HG03575 (cell line): ENCODE measurements around the gene PIGW.

Experiments used
- ATAC-seq: cut with Tn5 transposase; IDR thresholded peaks from one replicate; pipeline ENCODE4 v1.9.1; 2021; ENCODE audit not compliant: unreplicated experiment, insufficient number of reproducible peaks, low FRiP score; ENCODE audit errors: extremely low read depth

PIGW gene, protein sequence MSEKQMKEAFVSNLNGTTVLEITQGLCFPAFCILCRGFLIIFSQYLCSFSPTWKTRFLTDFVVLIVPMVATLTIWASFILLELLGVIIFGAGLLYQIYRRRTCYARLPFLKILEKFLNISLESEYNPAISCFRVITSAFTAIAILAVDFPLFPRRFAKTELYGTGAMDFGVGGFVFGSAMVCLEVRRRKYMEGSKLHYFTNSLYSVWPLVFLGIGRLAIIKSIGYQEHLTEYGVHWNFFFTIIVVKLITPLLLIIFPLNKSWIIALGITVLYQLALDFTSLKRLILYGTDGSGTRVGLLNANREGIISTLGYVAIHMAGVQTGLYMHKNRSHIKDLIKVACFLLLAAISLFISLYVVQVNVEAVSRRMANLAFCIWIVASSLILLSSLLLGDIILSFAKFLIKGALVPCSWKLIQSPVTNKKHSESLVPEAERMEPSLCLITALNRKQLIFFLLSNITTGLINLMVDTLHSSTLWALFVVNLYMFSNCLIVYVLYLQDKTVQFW

DNA sequence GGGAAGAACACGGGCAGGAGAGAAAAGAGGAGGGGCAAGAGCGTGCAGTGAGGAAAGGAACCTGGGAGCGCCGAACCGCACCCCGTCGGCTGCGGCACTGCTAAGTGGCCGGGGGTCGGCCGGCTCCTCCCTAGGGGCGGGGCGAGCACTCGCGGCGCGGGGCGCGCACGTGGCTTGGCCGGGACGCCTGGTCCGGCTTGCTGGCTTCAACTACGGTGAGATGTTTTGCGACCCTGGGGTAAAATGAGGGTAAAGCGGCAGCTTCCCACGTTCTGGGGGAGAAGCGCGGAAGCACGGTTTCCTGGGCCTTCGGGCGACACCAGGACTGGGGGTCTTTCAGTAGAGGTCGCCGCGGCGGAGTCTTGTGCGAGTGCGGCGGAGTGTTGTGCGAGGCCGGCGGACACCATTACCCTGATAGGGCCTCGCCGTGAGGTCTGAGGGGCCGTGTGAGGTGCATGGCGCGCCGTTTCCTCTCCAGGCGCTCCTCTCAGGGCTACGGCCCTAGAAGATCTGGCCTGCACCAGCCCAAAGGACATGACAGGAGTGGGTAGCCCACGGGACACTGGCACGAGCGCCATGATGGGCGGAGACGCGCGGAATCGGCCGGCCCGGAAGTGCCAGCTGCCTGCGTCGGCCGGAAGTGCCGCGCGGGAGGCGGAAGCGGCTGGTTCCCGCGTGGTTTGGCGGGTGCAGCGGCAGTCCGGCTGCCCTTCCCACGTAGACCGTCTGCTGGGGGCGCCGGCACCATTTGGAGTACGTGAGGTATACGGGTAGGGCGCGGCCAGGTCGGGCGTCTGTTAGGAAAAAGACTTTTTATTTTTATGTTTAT is at the start of gene PIGW, which contains the start of gene MYO19:
Gene PIGW (plus strand): TSS at position 148 of the 829 bp plus-strand sequence. CDS start 2,115 bp downstream, outside the sequence.
Gene MYO19 (minus strand): TSS at position 29 of the 829 bp plus-strand sequence. CDS start 2,330 bp downstream, outside the sequence.
- ATAC-seq = no peak

DNA sequence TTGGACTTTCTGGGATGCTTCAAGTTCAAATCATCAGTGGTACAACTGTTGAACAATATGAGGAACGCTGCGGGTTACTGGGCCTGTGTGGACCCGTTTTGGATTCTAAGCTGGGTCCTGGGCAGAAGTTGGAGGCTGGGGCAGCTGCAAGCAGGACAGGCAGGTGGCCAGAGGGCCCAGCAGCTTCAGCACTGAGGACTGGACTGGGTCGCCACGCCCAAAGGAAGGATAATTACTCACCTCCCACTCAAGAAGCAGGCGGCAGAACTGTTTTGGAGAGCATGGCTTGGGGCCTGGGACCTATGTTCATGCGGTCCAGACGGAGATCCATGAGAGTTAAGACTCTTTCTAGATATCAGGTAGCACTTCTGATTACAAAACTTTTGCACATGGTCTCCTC is 49.8 kb upstream of the PIGW start:
- ATAC-seq = no peak

DNA sequence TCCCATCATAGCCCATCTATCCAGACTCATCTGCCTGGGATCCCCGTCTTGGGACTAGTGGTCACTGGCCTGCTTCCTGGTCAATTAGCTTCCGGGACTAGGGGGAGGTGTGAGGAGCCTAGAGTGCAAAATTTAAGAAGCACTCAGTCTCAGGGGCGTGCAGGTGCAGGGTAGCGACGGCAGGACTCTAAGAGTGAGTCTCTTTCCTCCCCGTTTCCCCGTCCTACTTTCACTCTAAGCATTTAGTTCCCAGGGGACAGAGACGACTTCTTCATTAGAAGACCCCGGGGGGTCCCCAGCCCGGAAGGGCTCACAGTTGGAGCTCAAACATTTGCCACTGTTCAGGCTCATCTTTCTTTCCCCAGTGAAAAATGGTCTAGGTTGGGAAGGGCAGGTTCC is 49.0 kb upstream of the PIGW start:
- ATAC-seq = no peak

DNA sequence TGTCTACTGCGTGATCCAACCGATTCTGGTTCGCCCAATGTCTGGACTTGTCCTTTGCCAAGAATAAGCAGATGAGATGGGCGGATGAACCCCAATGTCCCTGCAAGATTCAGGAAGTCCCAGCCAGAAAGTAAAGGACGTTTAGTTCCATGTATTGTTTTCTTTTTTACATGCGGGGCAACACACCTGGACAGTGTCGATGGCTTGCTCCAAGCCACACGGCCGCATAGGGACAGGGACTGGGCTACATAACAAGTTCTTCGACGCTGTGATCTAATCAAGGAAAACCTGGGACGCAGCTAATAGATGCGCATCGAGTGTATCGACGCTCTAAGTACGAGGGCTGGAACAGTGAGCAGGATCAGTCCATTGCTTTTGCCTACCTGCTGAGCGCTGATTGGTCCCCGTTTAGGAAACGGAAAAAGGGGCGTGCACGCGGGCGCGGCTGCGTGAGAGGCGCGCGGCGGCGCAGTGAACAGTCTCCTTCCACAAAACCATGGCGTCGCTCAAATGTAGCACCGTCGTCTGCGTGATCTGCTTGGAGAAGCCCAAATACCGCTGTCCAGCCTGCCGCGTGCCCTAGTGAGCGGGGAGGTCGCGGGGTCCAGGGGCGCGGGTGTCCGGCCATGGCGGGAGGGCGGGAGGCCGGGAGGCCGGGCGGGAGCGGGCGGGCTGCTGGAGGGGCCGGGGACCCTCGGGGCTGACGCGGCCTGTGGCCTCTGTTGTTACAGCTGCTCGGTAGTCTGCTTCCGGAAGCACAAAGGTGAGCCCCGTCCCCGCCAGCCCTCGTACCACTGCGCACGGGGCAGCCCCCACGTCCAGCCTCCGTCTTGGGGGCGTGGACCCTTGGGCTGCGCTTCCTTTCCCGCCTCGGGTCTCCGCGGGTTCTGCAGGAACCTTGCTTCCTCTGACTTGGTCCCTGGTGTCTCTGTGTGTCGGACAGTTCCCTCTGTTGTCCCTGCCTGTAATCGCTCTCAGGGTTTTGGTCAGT is 48.3 kb upstream of the PIGW start, which contains the start of gene ZNHIT3:
Gene ZNHIT3 (plus strand): TSS at position 478 of the 991 bp plus-strand sequence. CDS start 19 bp downstream, at position 497.
- peak; percentile 44 for ATAC-seq

DNA sequence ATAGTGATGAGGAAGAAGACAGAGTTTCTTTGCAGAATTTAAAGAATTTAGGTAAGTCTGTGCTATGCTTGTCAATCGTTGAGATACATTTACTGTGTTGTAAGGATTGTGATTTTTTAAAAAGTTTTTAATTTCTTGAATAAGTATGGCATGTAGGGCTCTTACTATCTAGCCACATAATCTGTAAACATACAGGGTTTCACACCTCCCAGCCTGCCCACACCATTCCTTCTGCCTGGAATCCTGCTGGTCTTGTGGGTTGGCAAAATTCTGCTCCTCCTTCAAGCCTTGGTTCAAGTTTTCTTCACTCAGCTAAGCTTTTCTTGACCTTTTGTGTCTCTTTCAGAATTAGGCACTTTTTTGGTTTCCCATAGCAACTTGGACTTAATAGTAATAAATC is 40.8 kb upstream of the PIGW start:
- ATAC-seq = no peak

DNA sequence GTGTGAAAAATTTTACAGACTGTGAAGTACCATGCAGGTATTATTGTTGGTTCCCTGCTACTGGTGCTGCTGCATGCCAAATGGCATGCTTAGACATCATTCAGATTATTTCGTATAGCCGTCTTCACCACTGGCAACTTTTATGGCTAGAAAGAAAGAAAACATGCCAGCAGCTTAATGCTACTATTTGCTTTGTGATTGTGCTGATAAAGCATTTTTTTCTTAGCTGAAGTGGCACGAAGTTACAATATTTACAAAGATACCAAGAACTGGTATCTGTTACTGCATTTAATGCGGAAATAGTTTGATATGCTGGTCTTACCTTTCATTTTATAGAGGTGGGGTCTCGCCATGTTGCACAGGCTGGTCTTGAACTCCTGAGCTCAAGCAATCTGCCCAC is 40.1 kb upstream of the PIGW start:
- no peak for ATAC-seq

DNA sequence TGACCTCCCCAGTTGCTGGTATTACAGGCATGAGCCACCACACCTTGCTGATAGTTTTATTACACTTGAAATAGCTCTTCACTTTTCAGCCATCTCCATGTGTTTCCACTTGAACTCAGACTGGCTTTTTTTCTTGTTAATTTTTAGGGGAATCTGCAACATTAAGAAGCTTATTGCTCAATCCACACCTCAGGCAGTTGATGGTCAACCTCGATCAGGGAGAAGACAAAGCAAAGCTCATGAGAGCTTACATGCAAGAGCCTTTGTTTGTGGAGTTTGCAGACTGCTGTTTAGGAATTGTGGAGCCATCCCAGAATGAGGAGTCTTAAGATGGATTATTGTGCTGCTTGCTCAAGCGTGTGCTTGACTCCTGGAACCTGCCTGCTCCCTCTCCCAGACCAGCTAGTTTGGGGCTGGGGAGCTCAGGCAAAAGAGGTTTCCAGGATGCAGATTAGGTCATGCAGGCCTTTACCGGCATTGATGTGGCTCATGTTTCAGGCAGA is 39.7 kb upstream of the PIGW start:
- ATAC-seq = no peak

DNA sequence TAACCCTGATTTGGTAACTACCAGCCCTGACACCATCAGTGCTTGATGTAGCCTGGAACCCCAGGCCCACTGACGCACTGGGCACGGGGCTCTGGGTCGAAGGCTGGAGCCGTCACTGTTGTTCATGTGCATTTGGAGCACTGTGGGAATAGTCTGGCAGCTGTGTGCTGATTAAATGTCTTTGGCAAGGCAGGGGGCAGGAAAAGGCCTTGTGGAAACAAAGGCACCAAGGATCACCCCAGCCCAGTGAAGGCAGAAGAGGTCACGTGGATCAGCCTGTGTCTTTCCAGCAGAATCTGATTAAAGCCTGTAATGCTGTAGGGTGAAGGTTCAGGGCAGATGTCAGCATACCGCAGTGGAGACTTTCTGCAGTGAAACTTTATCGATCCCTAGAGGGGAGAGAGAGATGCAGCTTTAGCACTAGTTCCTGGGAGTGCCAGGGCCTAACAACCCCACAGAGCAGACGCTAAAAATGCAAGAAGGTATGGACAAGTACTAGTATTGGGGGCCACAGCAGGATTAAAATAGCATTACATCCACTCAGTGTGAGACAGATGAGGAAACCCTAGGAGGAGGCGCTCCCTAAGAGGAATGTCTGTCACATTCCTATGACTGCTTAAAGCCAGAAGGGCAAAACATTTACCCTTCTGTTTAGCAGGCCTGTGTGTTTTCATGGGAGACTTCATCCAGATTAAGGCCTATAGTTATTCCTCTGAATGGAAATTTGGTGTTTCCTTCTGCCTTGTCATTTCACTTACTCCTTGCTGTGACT is 38.6 kb upstream of the PIGW start:
- no peak for ATAC-seq

DNA sequence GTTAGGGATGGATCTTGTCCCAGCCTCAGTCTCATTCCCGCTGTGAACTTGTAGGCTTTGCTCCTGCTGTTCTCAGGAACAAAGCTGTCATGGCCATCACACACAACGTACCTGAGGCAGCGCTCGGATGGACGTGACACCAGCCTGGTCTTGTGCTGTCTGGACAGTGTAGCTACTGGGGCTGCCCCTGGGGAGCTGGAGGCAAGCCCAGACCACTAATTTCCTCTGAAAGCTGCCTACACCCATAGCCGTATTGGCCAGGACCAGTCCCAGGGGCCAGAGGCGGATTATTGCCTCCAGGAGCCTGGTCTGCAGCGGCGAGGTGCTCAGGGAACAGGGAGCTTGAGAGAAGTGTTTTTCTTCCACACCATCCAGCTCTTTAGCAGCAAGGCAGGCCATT is 36.6 kb upstream of the PIGW start:
- ATAC-seq = no peak

DNA sequence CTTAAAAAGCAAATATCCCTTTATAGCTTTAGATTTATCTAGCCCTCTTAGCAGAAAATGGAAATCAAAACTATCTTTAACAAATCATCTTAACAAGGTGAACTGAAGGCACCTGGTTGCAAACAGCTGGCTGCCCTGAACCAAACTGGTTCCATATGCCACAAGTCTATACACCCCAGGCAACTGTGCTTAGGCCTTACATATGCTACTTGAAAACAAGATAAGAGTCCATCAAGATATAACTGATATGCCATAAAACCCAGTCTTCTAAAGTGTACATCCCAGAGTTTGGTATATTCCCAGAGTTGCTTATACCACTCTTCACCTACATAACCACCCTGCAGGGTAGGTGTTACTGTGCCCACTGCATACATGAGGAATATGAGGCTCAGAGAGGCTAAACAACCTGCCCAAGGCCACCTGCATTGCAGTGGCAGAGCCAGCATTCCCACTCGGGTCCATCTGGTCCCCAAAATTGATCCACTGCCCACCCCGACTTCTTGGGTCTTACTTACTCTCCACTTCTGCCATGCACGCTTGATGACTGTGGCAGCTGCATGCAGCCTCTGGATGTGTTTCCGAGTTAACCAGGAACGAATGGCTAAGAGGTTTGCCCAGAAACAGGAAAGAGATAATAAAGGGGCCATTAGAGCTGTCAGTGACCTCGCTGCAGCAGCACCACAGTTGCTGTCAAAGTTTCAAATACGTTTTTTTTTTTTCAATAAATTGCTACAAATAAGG is 36.1 kb upstream of the PIGW start:
- ATAC-seq = no peak

DNA sequence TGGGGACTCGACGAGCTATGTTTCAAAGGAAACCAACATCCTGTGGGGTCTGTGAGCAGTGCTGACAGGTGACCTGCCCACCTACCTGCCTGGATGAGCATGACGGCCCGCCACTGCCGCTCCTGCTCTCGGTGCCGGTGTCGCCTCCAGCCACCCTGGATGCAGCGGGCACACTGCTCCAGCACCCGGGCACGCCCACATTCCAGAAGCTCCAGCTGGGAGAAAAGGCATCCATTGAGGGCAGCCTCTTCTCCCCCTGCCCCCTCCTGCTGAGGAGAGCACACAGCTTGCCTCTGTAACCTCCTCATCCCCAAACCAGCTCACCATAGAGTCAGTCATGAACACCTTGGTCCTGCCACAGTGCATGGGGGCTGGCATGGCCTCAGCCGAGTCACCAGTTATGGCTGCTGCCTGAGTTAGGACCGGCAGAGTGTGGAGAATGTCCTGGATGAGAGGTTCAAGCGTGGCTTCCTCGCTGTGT is 34.0 kb upstream of the PIGW start:
- ATAC-seq = no peak

DNA sequence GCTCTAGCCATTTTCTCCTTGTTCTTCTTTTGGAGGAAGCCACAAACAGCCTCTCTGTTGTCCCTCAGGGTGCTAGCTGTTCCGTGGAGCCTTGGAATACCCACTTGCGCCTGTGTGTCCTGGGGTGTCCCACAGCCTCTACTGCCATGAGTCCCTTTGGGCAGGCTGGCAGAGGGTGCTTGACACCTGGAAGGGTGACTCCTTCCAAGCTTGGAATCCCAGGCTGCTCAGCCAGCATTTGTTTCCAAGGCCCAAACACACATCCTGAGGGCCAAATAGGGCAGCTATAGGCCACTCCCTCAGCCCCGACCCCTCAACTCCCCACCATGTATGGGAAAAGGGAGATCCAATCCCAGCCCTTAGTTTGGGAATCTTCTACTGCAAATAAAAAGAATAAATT is 33.4 kb upstream of the PIGW start:
- ATAC-seq = no peak

DNA sequence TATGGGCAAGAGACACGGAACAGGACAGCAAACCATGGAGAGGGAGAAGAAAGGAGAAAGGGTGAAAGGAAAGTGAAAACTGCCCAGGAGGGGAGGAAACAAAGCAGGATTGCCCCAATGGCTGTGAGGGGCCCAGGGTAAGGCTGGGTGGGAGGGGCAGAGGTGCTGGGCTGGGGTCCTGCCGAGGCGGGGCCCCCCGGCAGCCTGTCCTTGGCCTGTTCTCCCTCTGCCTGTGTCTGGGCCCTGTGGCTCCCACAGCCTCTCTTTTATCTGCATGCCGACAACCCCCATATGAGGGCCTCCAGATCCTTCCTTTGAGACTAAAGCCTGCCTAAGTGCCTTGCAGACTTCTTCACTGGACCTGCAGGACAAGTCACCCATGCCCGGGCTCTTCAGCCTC is 32.8 kb upstream of the PIGW start:
- ATAC-seq = no peak

DNA sequence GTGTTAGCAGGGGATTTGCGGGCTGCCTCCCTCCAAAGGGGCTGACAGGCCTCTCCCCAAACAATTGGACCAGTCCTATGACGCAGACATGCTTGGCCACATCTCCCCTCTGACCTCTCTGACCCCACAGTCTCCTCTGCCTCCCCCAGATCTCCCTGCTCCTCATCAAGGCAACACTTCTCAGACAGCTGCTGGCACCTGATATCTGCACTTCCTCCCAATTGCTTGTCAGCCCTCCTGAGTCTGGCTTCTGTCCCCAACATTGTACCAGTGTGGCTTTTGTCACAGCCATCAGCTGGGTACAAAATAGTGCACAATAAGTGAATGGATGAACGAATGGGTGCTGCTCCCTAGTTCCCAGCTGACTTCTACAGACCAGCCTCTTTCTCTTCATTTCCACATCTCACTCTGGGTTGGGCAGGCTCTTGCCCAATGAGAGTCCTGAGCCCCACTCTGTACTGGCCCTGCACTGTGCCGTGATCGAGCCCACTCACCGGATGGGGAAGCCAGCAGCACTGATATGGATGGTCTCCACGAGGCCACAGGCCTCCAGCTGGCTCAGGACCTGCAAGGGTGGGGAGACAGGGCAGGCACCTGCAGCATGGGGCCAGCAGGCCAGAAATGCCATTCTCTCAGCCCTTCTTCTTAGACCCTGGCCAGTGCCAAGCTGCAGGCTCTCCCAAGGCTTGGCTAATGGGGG is 31.2 kb upstream of the PIGW start:
- ATAC-seq = no peak

DNA sequence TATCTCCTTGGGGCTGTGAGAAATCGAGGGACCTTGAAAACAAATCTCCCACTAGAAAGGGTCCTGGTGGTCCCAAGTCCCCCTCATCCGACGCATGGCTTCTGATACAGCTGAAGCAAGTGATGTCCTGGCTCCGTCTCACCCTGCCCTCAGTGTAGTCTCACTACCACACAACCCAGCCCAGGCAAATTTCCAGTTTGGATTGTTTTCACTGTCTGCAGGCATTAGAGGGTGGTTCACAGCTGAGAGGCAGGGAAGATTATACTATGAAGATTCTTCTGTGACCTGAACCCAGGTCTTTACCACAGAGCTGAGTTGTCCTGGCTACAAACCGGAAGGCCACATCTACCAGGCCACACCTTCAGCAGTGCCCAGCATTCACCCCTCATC is 30.6 kb upstream of the PIGW start:
- no peak for ATAC-seq

DNA sequence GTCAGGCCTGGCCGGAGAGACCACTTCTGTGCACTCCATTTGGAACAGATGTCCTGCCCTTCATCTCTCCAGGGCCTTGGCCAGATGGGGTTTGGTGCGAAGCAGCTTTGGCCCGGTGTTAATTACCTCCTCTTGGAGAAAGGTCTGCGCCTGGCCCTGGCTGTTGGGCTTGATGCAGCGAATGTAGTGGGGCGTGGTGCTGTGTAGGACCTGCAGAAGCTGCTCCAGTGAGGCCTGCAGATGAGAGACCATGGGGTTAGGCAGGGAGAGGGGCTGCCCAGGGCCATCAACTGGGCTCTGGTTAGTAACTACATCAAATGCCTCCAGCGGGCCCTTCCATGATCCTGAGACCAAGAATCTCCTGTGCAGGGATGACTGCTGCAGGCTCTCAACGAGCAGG is 29.6 kb upstream of the PIGW start:
- no peak for ATAC-seq
